ENCODE results near the gene CCBE1.

The CCBE1 gene

DNA sequence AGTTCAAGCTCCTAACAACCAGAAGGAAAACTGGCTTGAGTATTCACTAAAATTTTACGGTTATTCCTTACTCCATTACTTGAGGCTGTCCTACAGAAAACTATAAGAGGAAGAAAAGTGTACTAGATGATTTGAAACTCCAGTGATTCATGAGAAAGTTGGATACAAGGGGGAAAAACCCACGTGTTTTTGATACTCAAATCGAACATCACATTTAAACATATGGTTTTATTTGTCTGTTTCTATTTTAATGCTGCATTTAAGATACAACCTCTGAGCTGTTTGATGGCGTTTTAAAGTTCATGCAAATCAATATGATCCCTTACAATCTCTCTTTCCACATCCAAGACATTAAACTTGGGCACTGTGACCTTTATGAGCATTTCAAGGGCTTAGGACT lies 213.1 kb downstream of the CCBE1 start:
- TF ChIP-seq, protein P1, sequence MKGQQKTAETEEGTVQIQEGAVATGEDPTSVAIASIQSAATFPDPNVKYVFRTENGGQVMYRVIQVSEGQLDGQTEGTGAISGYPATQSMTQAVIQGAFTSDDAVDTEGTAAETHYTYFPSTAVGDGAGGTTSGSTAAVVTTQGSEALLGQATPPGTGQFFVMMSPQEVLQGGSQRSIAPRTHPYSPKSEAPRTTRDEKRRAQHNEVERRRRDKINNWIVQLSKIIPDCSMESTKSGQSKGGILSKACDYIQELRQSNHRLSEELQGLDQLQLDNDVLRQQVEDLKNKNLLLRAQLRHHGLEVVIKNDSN (IDR thresholded peaks at IDR 0.05), result no peak
- TF ChIP-seq, protein P2, sequence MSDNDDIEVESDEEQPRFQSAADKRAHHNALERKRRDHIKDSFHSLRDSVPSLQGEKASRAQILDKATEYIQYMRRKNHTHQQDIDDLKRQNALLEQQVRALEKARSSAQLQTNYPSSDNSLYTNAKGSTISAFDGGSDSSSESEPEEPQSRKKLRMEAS (IDR thresholded peaks at IDR 0.05), result no peak
- TF ChIP-seq ZBTB7A (IDR thresholded peaks at IDR 0.05; ENCODE audit: low read depth) (no peak), CREB1 (IDR thresholded peaks at IDR 0.05; ENCODE audit: low read depth) (no peak), NFIC (IDR thresholded peaks at IDR 0.05) (no peak), EP300 (IDR thresholded peaks at IDR 0.05; ENCODE audit: borderline replicate concordance) (no peak), TEAD4 (IDR thresholded peaks at IDR 0.05) (no peak), YY1 (IDR thresholded peaks at IDR 0.05; ENCODE audit: low read depth) (no peak), CEBPB (IDR thresholded peaks at IDR 0.05) (no peak), EGR1 (IDR thresholded peaks at IDR 0.05) (no peak), TAF1 (IDR thresholded peaks at IDR 0.05; ENCODE audit: low read depth) (no peak), TCF12 (IDR thresholded peaks at IDR 0.05; ENCODE audit: low read depth) (no peak), FOXM1 (IDR thresholded peaks at IDR 0.05; ENCODE audit: borderline replicate concordance, low read depth) (no peak), RAD21 (IDR thresholded peaks at IDR 0.05; ENCODE audit: low read depth) (no peak)
- TF ChIP-seq, protein P3, sequence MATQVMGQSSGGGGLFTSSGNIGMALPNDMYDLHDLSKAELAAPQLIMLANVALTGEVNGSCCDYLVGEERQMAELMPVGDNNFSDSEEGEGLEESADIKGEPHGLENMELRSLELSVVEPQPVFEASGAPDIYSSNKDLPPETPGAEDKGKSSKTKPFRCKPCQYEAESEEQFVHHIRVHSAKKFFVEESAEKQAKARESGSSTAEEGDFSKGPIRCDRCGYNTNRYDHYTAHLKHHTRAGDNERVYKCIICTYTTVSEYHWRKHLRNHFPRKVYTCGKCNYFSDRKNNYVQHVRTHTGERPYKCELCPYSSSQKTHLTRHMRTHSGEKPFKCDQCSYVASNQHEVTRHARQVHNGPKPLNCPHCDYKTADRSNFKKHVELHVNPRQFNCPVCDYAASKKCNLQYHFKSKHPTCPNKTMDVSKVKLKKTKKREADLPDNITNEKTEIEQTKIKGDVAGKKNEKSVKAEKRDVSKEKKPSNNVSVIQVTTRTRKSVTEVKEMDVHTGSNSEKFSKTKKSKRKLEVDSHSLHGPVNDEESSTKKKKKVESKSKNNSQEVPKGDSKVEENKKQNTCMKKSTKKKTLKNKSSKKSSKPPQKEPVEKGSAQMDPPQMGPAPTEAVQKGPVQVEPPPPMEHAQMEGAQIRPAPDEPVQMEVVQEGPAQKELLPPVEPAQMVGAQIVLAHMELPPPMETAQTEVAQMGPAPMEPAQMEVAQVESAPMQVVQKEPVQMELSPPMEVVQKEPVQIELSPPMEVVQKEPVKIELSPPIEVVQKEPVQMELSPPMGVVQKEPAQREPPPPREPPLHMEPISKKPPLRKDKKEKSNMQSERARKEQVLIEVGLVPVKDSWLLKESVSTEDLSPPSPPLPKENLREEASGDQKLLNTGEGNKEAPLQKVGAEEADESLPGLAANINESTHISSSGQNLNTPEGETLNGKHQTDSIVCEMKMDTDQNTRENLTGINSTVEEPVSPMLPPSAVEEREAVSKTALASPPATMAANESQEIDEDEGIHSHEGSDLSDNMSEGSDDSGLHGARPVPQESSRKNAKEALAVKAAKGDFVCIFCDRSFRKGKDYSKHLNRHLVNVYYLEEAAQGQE (IDR thresholded peaks at IDR 0.05; ENCODE audit: low read depth), result no peak

DNA sequence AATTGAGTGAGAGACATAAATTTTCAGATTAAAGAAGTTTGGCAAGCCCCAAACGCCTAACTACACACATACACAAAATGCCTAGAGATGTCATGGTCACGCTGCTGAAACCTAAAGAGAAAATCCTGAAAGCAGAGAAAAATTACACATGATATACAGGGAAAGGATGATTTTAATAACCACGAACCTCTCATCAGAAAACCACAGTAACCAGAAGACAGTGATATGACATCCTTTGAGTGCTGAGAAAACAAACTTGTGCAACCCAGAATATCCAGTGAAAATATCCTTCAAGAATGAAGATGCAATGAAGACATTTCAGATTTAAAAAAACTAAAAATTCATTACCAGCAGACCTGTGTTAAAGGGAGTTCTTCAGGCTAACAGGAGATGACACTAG lies 215.8 kb downstream of the CCBE1 start:
- TF ChIP-seq NFIC (IDR thresholded peaks at IDR 0.05), result no peak
- TF ChIP-seq, protein P2 (IDR thresholded peaks at IDR 0.05), result no peak
- no peak for TF ChIP-seq YY1 (IDR thresholded peaks at IDR 0.05; ENCODE audit: low read depth)
- TF ChIP-seq ZBTB7A (IDR thresholded peaks at IDR 0.05; ENCODE audit: low read depth), result no peak
- no peak for TF ChIP-seq FOXM1 (IDR thresholded peaks at IDR 0.05; ENCODE audit: borderline replicate concordance, low read depth)
- no peak for TF ChIP-seq CEBPB (IDR thresholded peaks at IDR 0.05)
- no peak for TF ChIP-seq EP300 (IDR thresholded peaks at IDR 0.05; ENCODE audit: borderline replicate concordance)
- TF ChIP-seq EGR1 (IDR thresholded peaks at IDR 0.05), result no peak
- TF ChIP-seq TAF1 (IDR thresholded peaks at IDR 0.05; ENCODE audit: low read depth), result no peak
- TF ChIP-seq RAD21 (IDR thresholded peaks at IDR 0.05; ENCODE audit: low read depth), result no peak
- TF ChIP-seq TCF12 (IDR thresholded peaks at IDR 0.05; ENCODE audit: low read depth), result no peak
- TF ChIP-seq TEAD4 (IDR thresholded peaks at IDR 0.05), result no peak
- no peak for TF ChIP-seq CREB1 (IDR thresholded peaks at IDR 0.05; ENCODE audit: low read depth)
- TF ChIP-seq, protein P3 (IDR thresholded peaks at IDR 0.05; ENCODE audit: low read depth), result no peak
- TF ChIP-seq, protein P1 (IDR thresholded peaks at IDR 0.05), result no peak

DNA sequence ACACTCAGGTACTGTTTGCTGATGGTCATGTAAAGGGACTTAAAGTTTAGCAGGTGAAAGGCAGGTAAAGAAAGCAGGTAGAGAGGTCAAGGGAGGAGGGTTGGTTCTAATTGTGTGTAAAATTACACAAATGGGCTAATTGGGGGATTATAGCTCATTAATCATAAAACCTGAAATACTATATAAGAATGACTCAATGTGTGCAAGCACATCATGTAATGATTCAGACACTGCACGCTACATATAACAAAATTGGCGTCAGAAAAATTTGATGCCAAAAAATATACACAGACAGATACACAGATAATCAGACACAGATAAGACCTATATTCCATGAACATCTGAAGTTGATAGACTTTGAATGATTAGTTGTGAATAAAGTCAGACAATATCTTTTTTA lies 217.4 kb downstream of the CCBE1 start:
- no peak for TF ChIP-seq CEBPB (IDR thresholded peaks at IDR 0.05)
- TF ChIP-seq, protein P1 (IDR thresholded peaks at IDR 0.05), result no peak
- TF ChIP-seq YY1 (IDR thresholded peaks at IDR 0.05; ENCODE audit: low read depth), result no peak
- TF ChIP-seq NFIC (IDR thresholded peaks at IDR 0.05), result no peak
- TF ChIP-seq RAD21 (IDR thresholded peaks at IDR 0.05; ENCODE audit: low read depth), result no peak

DNA sequence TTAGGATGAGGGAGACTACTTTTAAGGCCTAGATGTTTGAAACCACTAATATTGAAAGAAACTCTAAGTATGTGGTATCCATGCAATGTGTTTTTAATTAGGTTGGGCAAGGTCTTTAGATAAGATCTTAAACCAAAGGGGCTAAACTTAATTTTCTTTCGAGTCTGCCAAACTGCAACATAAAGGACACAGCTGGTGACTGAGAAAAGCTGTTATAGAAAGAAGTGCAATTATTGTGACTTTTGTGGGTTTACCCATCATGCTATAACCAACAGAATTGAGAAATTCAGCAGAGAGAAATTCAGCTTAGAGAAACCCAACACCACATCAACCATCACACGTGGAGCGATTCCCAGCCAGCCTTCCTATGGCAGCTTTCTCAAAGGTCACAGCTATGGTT lies 218.6 kb downstream of the CCBE1 start:
- TF ChIP-seq CEBPB (IDR thresholded peaks at IDR 0.05) (no peak), TEAD4 (IDR thresholded peaks at IDR 0.05) (no peak), TAF1 (IDR thresholded peaks at IDR 0.05; ENCODE audit: low read depth) (no peak), ZBTB7A (IDR thresholded peaks at IDR 0.05; ENCODE audit: low read depth) (no peak), EP300 (IDR thresholded peaks at IDR 0.05; ENCODE audit: borderline replicate concordance) (no peak), CREB1 (IDR thresholded peaks at IDR 0.05; ENCODE audit: low read depth) (no peak), YY1 (IDR thresholded peaks at IDR 0.05; ENCODE audit: low read depth) (no peak), FOXM1 (IDR thresholded peaks at IDR 0.05; ENCODE audit: borderline replicate concordance, low read depth) (no peak), EGR1 (IDR thresholded peaks at IDR 0.05) (no peak), TCF12 (IDR thresholded peaks at IDR 0.05; ENCODE audit: low read depth) (no peak), NFIC (IDR thresholded peaks at IDR 0.05) (no peak), RAD21 (IDR thresholded peaks at IDR 0.05; ENCODE audit: low read depth) (no peak)
- TF ChIP-seq, protein P1 (IDR thresholded peaks at IDR 0.05), result no peak
- TF ChIP-seq, protein P3 (IDR thresholded peaks at IDR 0.05; ENCODE audit: low read depth), result no peak
- TF ChIP-seq, protein P2 (IDR thresholded peaks at IDR 0.05), result no peak

Measured in Ishikawa (cell line).